NCI-H226 (cell line): Measurements from ENCODE around the gene GTF2A2.

Source experiments
- DNase-seq: peaks from one replicate; pipeline ENCODE4 v3.0.0-alpha.2; 2015

Gene GTF2A2

DNA sequence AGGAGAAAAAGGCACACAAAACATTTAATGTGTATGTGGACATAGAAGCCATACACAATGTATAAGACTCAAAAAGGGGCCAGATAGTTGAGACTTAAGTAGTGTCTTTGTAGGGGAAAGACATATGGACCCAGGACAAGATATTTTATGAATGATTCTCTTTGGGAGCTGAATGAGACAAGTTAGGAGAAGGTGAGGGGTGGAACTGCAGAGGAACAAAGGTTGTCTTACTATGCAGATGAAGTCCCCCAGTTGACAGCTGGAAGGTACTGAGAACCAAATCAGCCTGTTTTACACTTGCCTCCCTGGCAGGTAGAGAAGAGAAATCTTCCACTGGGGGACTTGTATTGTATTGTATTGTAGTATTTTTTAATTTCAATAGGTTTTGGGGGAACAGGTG, 60.7 kb downstream of the GTF2A2 start:
- DNase-seq, result no peak

DNA sequence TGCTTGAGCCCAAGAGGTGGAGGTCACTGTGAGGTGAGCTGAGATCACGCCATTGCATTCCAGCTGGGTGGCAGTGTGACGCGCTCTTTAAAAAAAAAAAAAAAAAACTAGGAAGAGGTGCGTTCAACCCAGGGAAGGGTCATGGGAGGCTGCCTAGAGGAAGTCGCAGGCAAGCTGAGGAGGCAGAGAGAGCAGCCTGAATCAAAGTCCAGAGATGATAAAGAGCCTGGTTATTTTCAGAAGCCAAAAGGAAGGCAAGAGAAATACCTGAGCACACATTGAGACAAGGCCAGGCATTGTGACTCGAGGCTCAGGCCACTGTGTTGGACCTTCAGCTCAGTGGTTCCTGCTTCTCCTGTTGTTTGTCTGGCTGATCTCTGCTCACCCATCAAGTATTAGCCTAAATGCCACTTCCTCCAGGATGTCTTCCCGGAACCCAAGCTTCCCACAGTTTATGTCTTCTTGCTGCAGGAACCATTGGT, 61.8 kb downstream of the GTF2A2 start:
- DNase-seq, result no peak

DNA sequence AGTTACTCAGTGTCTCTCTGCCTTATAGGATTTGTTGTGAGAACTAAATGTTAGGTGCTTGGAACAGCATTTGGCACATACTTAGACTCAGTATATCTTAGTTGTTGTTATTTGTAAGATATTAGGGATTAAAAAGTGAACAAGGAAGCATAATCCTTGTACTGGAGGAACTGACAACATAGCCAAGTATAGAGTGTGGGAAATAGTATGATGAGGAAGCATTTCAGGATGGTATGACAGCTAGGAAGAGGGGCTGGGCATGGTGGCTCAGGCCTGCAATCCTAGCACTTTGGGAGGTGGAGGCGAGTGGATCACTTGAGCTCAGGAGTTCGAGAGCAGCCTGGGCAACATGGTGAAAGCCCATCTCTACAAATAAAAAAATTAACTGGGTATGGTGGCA, 62.3 kb downstream of the GTF2A2 start:
- no peak for DNase-seq

DNA sequence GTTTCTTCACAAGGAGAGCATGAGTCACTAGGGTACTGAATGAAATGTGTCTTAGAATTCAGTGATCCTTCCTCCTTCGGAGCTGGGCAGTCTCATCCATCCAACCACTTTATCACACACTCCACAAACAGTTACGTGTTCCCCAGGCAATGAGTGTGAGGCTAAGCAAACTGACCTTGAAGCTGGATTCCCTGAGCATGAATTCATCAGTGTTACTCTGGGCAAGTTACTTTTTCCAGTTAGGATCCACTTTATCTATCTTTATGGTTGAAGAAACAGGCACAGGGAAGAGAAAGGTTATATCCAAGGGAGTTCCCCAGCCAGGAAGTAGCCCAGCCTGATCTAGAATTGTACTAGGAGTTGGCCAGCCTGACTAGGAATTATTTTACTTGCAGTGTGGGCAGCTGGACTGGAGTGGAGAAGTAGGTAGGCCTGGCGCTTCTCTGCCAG, 62.8 kb downstream of the GTF2A2 start:
- DNase-seq, result peak; percentile 100

DNA sequence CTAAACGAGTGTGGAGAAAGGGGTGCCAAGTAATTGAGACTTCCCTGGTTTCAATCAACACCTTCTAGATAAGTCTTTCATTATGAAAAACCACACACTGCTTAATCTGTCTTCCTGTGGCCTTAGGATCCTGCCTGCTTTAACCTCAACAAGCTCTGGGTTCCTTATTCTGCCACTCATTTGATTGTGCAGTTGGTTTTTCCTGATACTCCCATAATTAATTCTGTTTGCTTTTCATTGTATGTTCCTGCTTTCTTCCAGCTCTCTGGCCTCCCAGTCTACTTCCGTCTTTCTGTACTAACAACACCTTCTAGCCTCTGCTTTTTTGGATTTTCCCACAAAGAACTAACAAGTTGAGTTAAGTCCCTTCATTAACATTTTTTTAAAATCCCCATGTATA, 66.0 kb downstream of the GTF2A2 start:
- DNase-seq, result no peak

DNA sequence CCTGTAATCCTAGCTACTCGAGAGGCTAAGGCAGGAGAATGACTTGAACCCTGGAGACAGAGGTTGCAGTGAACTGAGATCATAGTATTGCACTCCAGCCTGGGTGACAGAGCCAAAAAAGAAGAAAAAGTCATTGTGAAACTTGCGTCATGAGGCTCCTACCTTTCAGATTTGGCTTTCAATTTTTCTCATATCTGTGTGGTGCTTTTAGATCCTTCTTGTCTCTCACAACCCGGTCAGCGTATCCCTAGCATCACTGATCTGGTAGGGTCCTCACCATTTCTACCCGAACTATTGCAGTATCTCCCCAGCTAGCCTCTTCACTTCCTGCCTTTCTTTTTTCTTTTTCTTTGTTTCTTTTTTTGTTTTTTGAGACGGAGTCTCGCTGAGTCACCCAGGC, 67.3 kb downstream of the GTF2A2 start:
- no peak for DNase-seq
